Suppressor macrophage (primary cell): ENCODE results near the gene C1orf226.

Source experiments
- DNase-seq, 4 experiments: peaks; one replicate each; pipeline ENCODE4 v3.0.0-alpha.2; 2020 to 2022
- total RNA-seq, 17 experiments: gene quantifications; one replicate each; lab custom pipeline; 2026; ENCODE audit warnings: mixed read lengths in 6 of 17, inconsistent platforms in 3 of 17; lab: John Stamatoyannopoulos, UW

C1orf226 gene
- total RNA-seq, result 0.13 to 6.4 (median 2.4) reads per million in 17 experiments

- no peak for DNase-seq
These were observed at the start of gene C1orf226 for GRCh38 chr1:162381383-162381782. Gene C1orf226, plus strand, starts transcription at chr1:162381728. Its CDS starts 174 bp downstream, at chr1:162381902.

GRCh38 chr1:162333991-162334390, 47.5 kb upstream of the C1orf226 start:
- no peak for DNase-seq

DNA sequence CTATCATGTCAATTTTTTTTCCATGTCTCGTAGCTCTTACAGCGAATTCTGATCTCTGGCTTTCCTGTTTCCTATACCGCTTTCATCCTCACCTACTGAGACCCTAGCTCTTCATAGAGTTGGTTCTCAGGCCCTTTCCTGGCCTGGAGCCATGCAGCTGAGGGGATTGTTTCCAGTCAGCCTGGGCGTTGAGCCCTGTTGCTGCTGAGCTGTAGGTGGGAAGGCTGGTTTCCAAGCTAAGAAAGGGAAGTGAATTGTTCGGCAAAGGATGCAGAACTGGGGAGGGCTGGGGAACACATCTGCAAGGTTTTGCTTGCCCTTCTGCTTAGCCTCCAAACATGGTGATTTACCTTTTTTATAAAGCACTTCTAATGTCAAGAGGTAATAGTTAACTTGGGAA, 46.4 kb upstream of the C1orf226 start:
- DNase-seq, result peak; percentile 43 to 59 (median 56)

GRCh38 chr1:162336621-162337285, 44.8 kb upstream of the C1orf226 start:
- DNase-seq, result no peak

DNA sequence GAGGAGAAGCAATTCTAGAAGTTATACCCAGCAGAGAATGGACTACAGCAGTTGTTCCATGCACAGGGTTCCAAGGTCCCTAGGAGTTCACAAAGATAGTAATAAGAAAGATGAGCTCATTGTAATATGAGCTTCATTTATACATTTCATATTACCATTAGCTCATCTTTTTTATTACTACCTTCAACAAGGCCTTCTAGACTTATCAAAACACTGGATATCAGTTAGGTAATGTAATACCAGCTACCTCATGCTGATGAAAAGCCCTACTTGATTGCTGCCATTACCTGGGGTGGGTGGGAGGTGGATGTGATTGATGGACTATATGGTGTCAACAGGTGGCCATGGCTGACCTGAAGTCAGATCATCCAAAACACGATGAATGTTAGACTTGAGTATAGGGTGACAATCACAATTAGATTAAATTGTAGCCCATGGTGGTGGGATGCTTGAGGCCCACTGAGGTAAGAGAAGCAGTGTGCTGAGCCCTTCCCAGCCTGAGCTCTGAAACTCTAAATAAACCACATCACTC, 39.0 kb upstream of the C1orf226 start:
- DNase-seq, result no peak

DNA sequence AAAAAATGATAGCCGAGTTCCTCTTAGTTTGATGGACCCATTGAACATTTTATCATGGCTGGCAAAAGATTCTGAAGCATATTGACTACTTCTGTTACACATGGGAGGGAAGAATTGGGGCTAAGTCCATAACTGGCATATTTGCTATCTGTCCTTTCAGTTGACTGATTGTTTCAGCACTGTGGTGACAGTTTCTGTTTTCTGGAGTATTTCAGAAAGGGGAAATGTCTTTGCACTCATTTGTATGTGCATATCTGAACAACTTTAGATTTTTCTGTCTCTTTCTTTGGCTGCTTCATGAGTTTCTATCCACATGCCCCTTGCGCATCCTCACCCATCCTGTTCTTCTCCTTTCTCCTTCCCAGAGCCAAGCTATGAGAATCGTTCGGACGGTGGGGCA, 38.1 kb upstream of the C1orf226 start:
- DNase-seq, result no peak

DNA sequence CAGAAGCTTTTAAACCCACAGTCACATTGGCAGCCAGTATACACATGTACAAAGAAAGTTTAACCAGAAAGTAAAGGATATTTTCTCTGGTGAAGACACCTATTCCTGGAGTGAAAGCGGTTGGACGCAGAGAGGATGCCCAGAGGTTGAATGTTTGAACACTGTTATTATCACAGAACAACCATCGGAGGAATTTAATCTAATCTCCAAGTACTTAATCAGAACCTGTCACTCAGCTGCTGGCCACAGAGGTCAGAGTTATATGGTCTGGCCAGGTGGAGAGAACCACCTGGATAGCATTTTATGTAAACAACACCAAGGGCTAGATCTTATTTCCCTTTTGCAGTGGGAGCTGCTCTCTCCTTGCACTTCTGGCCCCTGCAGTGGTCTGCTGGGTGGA, 34.2 kb upstream of the C1orf226 start:
- no peak for DNase-seq

GRCh38 chr1:162349635-162350330, 31.7 kb upstream of the C1orf226 start:
- peak in 1 of 4 experiments; percentile 34 for DNase-seq

GRCh38 chr1:162351246-162351842, 30.2 kb upstream of the C1orf226 start:
- peak in 3 of 4 experiments; percentile 42 to 55 (median 48) for DNase-seq

DNA sequence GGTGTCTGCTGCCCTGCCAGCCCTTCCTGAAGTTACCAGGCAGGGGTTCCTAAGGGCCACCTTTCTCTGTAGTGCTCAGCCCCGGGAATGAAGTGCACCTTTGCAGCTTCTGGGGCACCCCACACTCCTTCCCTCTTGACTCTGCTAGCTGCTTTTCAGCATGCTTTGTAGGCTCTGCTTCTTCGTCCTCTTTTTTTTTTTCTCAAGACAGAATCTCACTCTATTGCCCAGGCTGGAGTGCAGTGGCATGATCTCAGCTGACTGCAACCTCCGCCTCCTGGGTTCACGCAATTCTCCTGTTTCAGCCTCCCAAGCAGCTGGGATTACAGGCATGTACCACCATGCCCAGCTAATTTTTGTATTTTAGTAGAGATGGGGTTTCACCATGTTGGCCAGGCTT, 29.7 kb upstream of the C1orf226 start:
- peak; percentile 35 to 69 (median 66) for DNase-seq

DNA sequence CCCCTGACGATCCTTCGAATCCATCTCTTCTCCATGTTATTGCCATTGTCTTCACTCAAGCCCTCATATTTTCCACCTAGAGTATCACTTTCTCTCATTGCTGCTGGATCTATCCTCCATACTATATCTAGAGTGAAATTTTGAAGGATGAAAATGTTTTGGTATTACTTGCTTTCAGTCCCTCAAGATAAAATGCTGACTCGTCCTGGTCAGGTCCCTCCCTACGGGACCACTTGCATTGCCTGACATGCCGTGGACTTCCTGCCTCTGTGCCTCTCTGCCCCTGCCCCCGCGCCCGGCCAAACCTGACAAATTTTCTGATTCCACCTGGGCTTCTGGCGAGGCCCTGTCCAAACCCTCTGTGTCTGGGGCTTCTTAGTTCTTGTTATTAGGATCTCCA, 28.4 kb upstream of the C1orf226 start:
- no peak for DNase-seq

- peak in 3 of 4 experiments; percentile 30 to 55 (median 40) for DNase-seq
These were observed 27.8 kb upstream of the C1orf226 start for GRCh38 chr1:162353702-162354101.

- peak; percentile 25 to 72 (median 40) for DNase-seq
These were observed 23.8 kb upstream of the C1orf226 start for GRCh38 chr1:162357681-162358266.

DNA sequence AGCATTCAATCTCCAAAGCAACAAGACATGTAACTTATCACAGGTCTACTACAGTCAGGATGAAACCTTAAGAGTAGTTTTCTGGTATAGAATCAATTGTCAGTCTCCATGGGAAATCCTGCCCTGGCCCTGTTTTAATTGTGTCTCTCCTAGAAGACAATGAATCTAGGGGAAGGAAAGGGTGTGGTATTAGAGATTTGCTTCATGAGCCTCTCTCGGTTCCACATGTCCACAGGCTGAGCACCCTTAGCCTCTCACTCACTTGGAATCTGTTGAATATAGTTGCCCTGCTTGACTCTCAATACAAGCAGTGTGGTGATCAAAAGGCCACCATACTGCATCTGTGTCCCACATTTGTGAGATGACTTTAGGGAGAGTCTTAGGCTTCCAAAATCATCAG, 22.6 kb upstream of the C1orf226 start:
- DNase-seq, result no peak

DNA sequence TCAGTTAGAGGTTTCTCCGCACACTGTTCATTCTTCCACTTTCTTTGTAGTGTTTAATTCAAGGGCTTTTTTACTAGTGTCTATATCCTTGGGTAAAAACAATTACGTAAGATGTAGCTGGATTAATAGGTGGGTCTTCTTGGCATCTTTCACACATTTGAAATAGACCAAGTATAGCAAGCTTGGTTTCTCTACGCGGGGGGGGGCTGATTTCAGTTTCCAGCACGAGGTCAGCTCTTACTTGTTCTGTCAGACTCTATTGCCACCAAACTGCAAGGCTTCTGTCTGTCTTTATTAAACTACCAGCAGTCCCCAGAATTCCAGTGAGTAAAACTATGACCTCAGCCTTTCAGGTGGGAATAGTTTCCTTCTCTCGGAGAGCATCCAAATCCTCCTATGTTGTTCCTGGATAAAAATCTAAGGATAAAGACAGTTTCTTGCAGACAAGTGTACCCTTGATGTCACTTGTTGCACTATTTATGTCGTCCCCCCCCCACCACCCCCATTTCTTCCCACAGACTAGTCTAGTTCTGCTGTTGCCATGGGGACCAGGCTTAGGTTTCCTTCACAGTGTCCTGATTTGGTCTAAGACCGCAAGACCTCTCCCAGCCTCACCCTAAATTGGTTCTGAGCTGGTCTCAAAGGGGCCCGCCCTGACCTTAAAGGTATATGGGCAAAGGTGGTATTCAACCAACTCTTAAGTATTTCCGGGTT, 21.8 kb upstream of the C1orf226 start:
- no peak for DNase-seq

DNA sequence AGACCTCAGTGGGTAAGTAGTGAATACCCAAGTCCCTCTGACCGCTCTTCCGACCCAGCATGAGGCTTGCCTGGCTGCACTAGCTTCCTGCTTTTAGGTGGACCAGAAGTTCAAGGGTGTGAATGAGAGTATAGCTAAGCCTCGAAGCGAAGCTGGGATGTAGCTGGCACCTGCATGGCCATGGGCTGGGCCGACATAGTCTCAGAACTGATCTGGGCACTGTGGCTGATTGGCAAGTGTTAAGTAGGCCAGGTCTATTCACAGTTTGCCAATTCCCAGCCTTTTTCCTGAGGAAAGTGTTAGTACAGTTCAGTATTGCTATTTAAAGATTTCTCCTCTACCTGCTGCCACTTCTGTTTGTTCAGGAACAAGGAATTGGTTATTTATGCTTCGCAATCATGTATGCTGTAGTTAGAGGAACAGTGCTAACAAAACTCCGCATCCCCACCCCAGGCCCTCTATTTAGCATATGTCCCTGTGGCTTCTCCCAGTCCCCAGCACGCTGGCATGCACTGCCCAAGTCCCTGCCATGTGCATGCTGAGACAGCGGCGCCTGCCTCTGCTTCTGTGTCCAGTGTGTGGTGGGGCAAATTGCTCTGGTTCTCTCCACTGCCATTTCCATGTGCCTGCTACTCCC, 21.2 kb upstream of the C1orf226 start:
- DNase-seq, result no peak

DNA sequence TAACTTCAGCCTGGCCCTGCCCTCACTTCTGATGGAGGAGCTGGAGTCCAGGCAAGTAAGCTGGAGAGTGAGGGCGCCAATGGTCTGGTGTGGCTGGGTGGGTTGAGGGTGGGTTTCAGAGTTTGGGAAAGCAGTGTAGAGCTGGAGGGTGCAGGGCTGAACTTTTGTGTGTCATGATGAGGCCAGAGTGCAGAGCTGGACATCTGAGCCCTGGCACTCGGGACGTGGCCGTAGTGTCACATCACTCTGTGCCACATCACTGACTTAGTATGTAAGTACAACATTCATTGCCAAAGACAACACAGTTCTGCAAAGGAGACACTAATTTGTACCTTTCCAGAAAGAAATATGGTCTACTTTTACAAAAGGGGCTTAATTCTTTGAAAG, 20.7 kb upstream of the C1orf226 start:
- DNase-seq, result no peak

GRCh38 chr1:162361349-162361748, 20.2 kb upstream of the C1orf226 start:
- no peak for DNase-seq

- no peak for DNase-seq
These were observed 17.7 kb upstream of the C1orf226 start for GRCh38 chr1:162363823-162364222.

DNA sequence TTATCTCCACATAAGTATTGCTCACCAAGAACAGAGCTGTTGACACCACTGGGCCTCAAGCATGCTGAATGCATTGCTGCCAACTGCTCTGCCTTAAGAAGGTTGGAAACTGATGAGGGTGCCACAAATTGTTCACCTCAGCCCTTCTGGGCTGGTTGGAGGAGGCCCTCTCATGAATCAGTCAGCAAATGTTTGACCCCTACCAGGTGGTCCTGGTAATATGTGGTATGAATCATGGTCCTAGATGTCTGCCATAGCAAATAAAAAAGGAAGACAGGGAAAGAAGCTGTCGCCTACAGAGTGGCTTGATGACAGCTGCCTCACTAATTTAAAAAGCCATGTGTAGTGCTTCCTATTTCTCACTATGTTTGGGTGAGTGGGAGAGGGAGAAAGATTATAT, 17.0 kb upstream of the C1orf226 start:
- peak in 1 of 4 experiments; percentile 9 for DNase-seq

GRCh38 chr1:162365284-162366020, 16.1 kb upstream of the C1orf226 start:
- DNase-seq, result no peak
